GM19468 (cell line): ENCODE data around the gene IL17RB.

Source experiments
- ATAC-seq: cut with Tn5 transposase; IDR thresholded peaks from one replicate; pipeline ENCODE4 v1.9.1; 2021; ENCODE audit warnings: mild to moderate bottlenecking, moderate library complexity, moderate number of reproducible peaks; ENCODE audit not compliant: unreplicated experiment; ENCODE audit errors: extremely low read depth

The IL17RB gene

GRCh38 chr3:53811143-53811927 lies 35.0 kb upstream of the IL17RB start:
- no peak for ATAC-seq

DNA sequence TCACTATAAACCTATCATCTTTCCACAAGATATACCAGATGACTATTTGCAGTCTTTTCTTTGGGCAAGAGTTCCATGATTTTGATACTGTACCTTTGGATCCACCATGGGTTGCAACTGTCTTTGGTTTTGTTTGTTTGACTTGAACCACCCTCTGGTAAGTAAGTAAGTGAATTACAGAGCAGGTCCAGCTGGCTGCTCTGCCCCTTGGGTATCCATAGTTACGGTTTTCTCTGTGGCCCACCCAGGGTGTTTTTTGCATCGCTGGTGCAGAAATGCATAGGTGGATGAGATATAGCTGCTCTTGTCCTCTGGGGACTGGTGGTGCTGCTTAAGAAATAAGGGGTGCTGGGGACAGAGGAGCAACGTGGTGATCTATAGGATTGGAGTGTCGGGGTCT lies 33.9 kb upstream of the IL17RB start:
- no peak for ATAC-seq

GRCh38 chr3:53813229-53813628 lies 33.1 kb upstream of the IL17RB start:
- ATAC-seq = no peak

- ATAC-seq = no peak
These were observed 32.5 kb upstream of the IL17RB start for GRCh38 chr3:53813876-53814275.

GRCh38 chr3:53815067-53815466 lies 31.3 kb upstream of the IL17RB start:
- ATAC-seq = no peak

GRCh38 chr3:53815651-53816050 lies 30.7 kb upstream of the IL17RB start:
- ATAC-seq = no peak

- no peak for ATAC-seq
These were observed 29.9 kb upstream of the IL17RB start for GRCh38 chr3:53816425-53816824.

GRCh38 chr3:53817211-53817610 lies 29.2 kb upstream of the IL17RB start:
- no peak for ATAC-seq

DNA sequence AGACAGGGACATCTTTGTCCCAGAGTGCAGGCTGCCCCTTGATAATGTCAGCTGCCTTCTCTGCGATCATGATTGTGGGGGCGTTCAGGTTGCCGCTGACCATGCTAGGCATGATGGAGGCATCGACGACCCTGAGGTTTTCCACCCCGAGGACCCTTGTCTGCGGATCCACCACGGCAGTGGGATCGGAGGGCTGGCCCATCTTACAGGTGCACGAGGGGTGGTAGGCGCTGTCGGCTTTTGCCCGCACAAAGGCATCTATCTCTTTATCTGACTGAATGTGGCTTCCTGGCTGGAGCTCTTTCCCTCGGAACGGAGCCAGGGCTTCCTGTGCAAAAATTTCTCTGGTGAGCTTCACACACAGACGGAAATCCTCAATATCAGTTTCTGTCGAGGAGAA lies 28.6 kb upstream of the IL17RB start:
- ATAC-seq = no peak

GRCh38 chr3:53818221-53819162 lies 27.9 kb upstream of the IL17RB start:
- no peak for ATAC-seq

- ATAC-seq = no peak
These were observed 27.1 kb upstream of the IL17RB start for GRCh38 chr3:53819163-53819868.

- ATAC-seq = no peak
These were observed 26.3 kb upstream of the IL17RB start for GRCh38 chr3:53820084-53820483.

DNA sequence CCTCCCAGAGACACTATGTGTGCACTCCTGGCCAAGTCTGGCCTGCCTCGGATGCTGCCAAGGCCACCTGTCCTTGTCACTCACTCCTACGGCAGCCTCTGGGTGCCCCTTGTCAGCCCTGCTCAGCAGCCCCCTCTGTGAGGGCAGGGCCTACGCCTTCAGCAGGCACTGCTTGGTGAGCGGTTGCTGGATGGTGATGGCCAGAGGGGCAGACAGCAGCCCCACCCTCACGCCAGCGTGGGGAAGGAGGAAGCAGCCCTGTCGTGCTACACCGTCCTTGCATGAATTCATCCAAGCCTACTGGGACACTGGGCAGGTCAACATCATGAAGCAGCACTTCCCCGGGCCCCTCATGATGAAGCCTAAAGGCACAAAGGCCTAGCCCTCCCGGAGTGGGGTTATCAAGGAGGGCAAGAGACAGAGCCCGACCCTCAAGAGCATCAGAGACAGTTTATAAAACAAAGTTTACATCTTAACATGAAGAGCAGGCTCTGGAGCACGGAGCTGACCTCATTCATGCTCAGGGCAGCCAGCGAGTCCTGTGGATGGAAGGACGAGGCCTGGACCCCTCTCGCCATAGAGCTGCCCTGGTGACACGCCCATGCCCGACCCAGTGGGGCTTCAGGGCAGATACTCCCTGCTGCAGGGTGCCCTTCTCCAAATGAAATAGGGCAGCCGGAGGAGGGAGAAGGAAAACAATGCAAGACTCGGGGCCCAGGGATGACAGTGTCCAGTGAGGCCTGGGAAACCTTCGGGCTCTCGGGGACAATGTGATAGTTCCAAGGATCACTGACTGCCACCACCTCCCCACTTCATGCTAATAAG lies 25.4 kb upstream of the IL17RB start:
- ATAC-seq = no peak

DNA sequence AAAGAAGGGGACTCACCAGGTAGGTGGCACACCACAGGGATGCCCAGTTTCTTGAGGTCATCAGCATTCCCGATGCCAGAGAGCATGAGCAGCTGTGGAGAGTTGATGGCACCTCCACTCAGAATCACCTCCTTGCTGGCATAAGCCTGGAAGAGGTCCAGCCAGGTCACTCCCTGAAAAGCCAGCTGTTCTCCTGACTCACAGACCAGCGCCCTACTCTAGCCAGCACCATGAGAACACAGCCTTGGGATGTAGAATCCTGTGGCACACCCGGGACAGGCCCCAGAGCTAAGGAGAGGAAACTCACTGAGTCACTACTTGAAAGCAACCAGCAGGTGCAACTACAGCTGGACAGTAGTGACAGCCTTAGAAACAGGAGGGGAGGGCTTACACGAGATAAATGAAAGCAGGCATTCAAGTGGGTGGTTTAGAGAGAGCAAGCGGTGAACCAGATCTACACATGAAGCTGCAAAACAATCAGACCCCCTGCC lies 24.7 kb upstream of the IL17RB start:
- peak; percentile 70 for ATAC-seq

- ATAC-seq = no peak
These were observed 24.0 kb upstream of the IL17RB start for GRCh38 chr3:53822331-53822741.

DNA sequence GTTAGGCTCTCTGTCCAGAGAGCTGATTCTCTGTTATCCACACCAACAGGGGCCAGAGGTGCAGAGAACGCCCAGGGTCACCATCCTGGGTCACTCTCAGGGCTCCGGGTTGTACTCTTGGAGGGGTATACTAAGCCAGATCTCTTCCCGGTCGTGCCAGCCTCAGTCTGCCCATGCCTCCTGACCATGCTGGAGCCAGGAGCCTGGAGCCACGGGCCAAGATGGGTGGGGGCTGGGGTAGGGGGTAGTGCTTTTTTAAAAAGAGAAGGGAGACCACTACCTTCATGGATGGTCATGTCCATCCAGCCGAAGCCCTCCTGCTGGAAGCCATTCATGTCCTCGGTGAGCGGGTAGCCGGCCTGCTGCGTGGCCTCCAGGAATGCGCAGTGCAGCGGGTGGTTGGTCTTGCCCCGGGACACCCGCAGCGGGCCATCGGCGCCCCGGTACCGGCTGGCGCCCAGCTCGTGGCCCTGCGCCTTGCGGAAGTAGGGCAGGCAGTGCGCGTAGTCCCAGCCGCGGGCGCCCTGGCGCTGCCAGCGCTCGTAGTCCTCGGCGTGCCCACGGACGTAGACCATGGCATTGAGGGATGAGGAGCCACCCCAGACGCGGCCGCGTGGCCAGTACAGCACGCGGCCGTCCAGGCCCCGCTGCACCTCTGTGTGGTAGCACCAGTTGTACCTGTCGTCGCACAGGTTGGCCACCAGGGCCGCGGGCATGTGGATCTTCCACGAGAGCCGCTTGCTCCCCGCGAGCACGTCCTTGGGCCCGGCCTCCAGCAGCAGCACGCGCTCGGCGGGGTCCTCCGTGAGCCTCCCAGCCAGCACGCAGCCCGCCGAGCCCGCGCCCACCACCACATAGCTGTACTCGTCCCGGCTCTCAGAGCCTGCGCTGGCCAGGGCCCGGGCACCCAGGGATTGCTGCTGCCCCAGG lies 23.1 kb upstream of the IL17RB start:
- ATAC-seq = no peak

DNA sequence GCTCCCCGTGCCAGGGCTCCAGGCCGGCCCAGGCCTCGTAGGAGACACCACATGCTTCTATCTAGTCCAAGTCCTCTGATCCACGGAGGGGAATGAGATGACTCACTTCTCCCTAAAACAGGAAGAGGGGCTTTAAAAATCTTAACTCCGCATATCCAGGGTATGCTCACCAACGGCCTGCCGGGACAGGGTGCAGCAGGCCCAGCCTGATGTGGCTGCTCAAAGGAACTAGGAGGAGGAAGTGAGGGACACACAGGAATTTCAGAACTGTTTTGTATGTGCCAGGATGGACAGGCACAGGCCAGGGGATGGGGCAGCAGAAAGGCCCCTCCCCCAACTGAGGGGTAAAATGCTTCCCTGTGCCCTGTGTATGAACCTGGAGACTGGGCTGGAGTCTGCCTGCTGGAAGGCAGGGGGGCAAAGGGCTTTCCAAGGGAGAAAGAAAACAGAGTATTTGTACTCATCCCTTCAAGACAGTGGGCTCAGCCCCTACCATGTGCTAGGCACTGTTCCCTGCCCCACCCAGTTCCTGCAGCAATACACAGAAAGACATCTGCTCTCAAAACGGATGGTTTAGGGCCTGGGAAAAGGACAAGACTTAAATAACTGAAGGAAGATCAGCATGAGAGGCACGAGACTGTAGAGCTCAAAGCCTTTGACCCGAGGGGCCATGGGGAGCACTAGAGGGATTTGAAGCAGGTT lies 22.3 kb upstream of the IL17RB start:
- ATAC-seq = no peak

- ATAC-seq = no peak
These were observed 21.6 kb upstream of the IL17RB start for GRCh38 chr3:53824795-53825194.
